HG02610 (cell line): ENCODE data around the gene PEX26.

ENCODE experiments used
- ATAC-seq: cut with Tn5 transposase; IDR thresholded peaks from one replicate; pipeline ENCODE4 v1.9.1; 2021; ENCODE audit warnings: mild to moderate bottlenecking, moderate library complexity; ENCODE audit not compliant: unreplicated experiment

Gene PEX26

DNA sequence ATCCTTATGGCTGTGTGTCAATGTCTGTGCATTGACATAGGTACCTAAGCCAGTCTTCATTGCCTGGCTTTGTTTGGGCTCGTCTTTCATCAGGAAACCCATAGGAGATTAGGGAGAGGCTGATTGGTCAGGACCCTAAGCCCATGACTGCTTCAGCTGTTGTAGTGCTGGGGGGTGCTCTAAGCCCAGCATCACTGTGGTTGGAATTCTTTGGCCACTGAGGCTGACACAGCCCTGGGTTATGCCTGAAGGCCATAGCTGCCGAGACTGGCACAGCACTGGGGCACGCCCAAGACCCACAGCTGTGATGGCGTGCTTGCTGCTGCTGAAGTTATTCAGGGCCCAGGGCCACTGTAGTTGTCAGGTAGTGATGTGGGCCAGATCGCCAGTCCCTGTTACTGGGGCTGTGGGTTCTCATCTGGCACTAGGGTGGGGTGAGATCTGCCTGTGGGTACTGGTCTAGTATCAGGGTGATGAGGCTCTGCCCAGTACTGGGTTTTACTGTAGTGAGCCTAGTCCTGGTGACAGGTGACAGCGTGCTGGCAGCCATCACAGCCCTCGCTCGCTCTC lies 77.1 kb downstream of the PEX26 start:
- ATAC-seq, result no peak
